GM19463 (cell line): ENCODE data around the gene PAQR3.
"Not testable (repeated sequence)": the region's sequence is repeated elsewhere in the genome, so short reads cannot be mapped to it uniquely, and the experiment has no call there.

Experiments
- ATAC-seq: cut with Tn5 transposase; IDR thresholded peaks from one replicate; pipeline ENCODE4 v1.9.1; 2021; ENCODE audit warnings: mild to moderate bottlenecking, moderate library complexity; ENCODE audit not compliant: unreplicated experiment

Gene PAQR3

DNA sequence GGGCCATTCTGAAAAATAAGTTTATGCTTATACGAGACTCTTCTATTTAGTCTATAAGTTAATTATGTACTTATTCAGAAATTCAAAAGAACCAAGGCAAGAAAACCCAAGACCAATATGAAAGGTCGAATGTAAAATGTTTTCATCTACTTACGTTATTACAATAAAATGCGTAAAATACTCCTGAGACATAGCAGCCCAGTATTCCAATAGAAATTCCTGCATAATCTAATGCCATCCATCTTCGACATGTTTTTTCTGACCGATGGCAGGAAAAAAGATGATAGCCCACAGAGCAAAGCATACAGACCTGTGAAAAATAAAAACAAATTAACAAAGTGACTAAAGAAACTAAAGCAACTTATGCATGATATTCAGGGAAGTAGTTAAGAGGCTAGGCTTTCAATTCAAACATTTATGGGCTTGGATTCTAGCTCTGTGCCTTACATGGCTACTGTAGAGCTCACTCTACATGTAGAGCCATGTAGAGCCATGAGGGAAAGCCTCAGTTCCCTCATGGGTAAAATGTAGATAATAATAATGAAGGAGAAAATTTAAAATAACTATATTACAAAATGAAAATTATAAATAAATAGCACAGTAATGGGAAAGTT lies 9.1 kb downstream of the PAQR3 start:
- ATAC-seq = no peak

GRCh38 chr4:78928835-78929234 lies 10.4 kb downstream of the PAQR3 start:
- ATAC-seq = no peak

DNA sequence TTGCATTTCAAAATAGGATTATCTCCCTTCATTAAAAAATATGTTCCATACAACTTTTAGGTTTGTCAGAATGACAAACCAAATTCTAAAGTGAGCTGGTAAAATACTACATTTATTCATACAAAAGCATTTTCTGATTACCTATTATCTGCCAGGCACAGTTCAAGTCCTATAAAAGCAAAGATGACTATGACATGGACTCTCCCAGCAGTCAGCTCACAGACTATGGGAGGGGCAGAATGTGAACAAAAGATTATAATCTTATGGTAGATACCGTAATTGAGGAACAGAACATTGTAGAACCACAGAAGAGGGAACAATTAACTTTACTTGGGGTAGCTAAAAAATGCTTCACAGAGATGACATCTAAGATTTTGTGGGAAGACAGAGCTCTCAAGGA lies 12.4 kb downstream of the PAQR3 start:
- no peak for ATAC-seq

DNA sequence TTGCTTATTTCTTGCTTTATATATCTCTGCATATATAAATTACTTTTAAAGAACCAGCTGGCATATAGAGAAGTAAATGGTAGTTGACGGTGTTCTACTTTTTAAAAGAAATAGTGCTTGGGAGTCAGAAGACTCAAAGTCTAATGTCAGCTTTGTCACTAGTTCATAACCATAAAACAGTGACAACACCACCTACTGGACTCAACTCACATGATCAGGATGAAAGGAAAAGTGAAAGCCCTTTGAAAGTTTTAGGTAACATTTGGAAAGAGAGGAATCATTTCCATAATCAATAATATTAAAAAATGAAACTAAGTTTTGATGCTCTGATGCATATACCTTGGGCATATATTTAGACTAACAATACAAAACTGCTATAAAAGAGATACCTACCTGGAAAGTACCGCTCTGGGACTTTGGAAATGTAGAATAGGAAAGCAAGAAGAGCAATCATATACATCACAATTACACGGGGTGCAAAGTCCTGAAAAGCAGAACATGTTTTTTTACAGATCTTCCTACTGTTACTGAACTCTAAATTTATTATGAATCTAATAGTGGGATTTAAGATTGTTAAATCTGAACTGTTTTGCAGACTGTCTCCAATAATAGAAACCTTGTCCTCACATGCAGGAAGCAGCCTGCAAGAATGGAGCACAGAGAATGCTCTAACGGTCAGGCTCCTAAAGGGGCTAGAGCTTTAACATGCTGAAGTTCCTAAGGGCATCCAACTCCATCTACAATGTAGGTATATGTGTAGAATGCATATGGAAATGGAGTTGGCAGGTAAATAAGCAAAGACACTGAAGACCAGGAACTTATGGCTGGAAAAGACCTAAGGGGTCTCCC lies 15.6 kb downstream of the PAQR3 start:
- peak; percentile 66 for ATAC-seq

DNA sequence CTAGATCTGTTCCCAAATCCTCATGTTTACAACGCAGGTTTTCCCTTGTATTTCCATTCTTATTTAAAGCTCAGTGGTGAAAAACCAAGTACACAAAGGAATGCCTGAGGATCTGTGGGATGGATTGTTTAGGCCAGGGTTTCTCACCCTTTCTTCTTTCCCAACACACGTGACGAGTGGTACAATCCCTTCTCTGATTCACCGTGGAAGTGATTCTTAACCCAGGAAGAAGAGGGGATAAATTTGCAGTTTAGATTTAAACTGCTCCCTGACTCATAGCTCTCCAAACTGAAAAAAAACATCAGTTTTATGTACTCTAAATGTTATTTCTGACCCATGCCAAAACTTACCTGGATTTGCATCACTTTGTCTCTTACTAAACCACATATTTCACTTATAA lies 17.0 kb downstream of the PAQR3 start:
- ATAC-seq = no peak

GRCh38 chr4:78910612-78911011 lies 28.6 kb downstream of the PAQR3 start:
- ATAC-seq = no peak

DNA sequence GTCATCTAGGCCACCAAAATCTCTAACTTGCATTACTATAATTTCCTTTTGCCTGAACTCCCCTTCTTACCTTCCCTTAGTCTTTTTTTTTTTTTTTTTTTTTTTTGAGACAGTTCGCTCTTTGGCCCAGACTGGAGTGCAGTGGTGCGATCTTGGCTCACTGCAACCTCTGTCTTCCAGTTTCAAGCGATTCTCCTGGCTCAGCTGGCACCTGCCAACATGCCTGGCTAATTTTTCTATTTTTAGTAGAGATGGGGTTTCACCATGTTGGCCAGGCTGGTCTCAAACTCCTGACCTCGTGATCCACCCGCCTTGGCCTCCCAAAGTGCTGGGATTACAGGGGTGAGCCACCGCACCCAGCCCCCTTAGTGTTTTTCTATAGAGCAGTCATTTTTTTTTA lies 30.3 kb downstream of the PAQR3 start:
- ATAC-seq = not testable (repeated sequence)

GRCh38 chr4:78907638-78908037 lies 31.6 kb downstream of the PAQR3 start:
- no peak for ATAC-seq

GRCh38 chr4:78904143-78904542 lies 35.1 kb downstream of the PAQR3 start:
- no peak for ATAC-seq

DNA sequence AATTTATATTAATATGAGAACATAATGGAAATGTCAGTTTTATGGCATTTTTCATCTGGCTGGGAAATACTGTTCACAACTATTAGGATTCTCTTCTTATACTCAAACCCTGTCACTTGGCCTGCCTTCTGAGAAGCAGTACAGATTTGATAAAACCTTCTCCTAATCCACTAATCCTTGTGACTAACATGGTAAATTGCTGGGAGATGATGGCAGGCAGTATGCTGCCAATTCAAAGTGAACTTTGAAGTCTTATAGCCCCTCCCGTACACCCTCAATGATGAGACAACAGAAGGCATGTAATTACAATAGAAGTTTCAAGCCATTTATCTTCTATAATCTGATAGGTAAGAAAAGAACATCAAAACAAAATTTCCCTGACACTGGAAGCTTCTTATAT lies 36.9 kb downstream of the PAQR3 start:
- no peak for ATAC-seq

DNA sequence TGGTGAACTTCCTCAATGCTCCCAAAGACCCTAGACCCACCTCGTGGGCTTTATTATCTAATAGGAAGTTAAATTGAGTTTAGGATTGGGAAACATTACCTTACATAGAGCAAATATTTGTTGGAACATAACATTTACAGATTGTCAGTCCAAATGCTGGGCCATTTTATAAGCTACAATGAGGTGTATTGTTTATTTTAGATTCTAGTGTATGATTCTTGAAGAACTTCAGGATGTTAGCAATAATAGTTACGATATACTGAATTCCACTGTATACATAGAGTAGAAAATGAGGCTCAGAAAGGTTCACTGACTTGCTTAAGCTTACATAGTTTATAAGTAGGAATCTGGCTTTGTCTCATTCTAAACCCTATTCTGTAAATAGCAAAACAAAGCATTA lies 37.4 kb downstream of the PAQR3 start:
- no peak for ATAC-seq

- no peak for ATAC-seq
Observed at GRCh38 chr4:78899302-78899701, 39.9 kb downstream of the PAQR3 start.

- no peak for ATAC-seq
Observed at GRCh38 chr4:78889955-78890354, 49.3 kb downstream of the PAQR3 start.

- ATAC-seq = no peak
Observed at GRCh38 chr4:78885598-78885997, 53.6 kb downstream of the PAQR3 start.

DNA sequence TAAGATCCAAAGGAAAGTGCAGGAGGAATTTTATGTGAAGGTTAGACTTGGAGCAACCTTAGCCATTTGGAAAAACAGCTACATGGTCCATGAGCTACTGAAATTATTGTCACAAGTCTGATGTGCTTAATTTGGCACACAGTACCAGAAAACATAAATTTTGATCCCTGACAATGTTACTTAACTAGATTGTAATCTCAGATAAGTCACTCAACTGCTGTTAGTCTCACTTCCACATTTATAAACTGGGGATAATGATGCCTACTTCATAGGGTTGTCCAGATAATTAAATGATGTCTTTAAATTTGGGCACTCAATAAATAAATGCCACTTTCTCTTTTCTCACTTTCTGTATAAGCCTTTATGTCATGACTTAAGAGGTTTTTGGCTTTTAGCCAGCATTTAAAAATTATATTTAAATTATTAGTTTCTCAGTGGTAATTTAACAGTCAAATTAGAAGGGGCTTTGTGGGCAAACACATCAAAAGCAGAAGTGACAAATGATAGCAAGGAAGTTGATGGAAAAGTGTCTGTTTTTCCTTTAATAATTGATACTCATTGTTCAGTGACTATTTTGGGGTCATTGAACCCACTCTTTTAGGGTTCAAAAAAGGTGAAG lies 58.3 kb downstream of the PAQR3 start:
- no peak for ATAC-seq

DNA sequence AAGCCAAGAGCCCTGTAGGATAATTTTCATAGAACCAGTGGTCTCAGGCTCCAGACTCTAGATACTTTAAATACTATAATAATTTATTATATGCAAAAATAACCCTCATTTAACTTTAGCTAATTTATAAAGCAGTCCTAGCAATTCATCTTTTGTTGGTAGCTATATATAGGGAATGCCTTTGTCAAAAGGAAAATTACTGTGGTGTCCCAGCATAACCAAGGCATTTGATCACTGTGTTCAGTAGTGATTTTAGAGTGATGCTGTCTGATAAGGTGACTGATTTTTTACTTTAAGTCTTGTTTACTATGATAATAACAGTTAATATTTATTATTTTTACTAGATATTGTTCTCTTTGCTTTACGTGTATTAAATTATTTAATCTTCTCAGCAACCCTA lies 61.2 kb downstream of the PAQR3 start:
- no peak for ATAC-seq

GRCh38 chr4:78876568-78877320 lies 62.5 kb downstream of the PAQR3 start:
- ATAC-seq = no peak

DNA sequence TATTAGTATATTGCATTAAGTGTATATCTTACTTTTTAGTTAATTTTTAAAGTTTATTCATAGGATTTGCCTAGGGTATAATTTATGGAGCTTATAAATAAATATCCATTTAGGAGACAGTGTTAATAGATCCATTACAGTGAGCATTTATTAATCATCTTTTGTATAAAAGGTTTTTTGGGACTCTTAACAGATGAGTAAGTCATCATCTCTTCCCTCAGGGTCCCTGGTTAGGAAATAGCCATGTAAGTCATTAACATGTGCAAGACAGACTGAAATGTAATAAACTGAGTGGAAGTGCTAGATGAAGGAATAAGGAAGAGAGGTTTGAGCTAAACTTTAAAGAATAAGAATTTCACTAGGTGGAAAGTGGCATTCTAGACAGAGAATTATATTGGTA lies 69.2 kb downstream of the PAQR3 start:
- no peak for ATAC-seq

GRCh38 chr4:78868712-78869111 lies 70.5 kb downstream of the PAQR3 start:
- not testable (repeated sequence) for ATAC-seq

- no peak for ATAC-seq
Observed at GRCh38 chr4:78865451-78865850, 73.8 kb downstream of the PAQR3 start.

DNA sequence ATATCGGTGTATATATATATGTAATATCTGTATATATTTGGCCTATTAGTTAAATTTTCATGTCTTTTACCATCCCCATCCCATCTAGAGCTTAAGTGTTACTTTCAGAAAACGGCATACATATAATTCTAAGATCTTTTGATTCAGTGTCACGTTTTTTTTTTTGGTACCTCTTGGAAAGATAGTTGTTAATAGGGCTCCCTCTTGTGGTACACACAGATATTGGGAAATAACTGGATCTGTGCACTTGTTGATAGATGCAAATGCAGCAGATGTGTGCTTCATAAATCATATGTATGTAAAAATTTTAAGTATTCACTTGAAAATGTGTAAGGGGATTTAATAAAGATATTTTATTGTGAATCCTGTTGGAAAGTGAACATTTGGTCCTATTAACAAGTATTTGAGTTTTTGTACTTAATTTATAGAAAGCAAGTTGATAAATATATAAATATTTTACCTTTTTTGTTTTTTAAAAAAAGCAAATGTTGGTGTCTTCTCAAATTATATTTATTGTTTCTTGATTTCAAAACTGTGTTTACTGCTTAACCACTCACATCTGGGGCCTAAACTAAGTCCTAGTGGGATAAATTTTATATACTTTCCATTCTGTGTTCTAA lies 74.7 kb downstream of the PAQR3 start:
- no peak for ATAC-seq
